Epithelial cell of esophagus (primary cell): ENCODE data around the gene MMAA.

ENCODE experiments used
- DNase-seq: peaks from one replicate; pipeline ENCODE4 v3.0.0; 2010; ENCODE audit warnings: low read depth
- H3K4me3 ChIP-seq: 2 replicates; pipeline ENCODE4 v1.5.1; 2011; ENCODE audit warnings: mild to moderate bottlenecking, low read length, control low read depth
- TF ChIP-seq, protein P1 (sequence below): IDR thresholded peaks from 2 replicates; pipeline ENCODE4 v1.5.1; 2011; ENCODE audit warnings: low read depth, mild to moderate bottlenecking, low read length, control low read depth, inconsistent platforms; ENCODE audit not compliant: insufficient read depth; ENCODE audit errors: missing control alignments

Gene MMAA

GRCh38 chr4:145665773-145666172 is 46.6 kb downstream of the MMAA start:
- DNase-seq = no peak
- no peak overlapping the region for H3K4me3 ChIP-seq
- TF ChIP-seq, protein P1, sequence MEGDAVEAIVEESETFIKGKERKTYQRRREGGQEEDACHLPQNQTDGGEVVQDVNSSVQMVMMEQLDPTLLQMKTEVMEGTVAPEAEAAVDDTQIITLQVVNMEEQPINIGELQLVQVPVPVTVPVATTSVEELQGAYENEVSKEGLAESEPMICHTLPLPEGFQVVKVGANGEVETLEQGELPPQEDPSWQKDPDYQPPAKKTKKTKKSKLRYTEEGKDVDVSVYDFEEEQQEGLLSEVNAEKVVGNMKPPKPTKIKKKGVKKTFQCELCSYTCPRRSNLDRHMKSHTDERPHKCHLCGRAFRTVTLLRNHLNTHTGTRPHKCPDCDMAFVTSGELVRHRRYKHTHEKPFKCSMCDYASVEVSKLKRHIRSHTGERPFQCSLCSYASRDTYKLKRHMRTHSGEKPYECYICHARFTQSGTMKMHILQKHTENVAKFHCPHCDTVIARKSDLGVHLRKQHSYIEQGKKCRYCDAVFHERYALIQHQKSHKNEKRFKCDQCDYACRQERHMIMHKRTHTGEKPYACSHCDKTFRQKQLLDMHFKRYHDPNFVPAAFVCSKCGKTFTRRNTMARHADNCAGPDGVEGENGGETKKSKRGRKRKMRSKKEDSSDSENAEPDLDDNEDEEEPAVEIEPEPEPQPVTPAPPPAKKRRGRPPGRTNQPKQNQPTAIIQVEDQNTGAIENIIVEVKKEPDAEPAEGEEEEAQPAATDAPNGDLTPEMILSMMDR = no peak

DNA sequence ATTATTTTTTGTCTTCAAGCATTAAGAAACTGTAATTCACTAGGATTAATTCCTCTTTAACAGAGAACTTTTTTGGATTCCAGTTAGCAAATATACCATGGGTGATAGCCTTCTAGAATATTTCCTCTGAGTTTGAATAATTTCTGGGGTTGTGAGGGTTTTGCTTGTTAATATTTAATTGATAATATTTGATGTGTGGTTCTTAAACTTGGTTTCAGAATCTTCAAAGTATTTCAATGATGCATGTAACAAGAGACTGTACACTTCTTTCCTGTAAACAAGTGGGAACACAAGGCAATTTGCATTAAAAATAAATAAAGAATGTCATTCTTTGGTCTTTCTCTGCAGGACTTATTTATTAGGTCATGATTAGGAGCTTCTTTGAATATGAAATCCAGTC is 51.2 kb downstream of the MMAA start:
- DNase-seq = no peak
- TF ChIP-seq, protein P1 = no peak
- H3K4me3 ChIP-seq = no peak overlapping the region

DNA sequence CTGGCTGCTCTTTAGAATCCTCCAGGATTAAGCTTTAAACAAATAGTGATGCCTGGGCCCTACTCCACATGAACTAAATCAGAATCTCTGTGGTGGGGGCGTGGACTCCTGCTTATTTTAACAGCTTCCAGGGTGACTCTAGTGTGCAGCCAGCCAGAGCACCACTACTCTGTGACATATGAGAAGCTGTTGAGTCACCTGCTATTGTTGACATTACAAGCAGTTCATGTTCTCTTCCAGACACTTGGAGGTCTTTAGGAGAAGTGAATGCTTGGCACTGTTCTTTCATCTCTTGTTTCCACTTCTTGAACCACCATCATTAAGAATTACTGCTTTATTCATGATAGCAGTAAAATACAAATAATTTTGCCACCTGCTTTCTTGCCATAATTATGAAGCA is 60.3 kb downstream of the MMAA start:
- TF ChIP-seq, protein P1 = no peak
- DNase-seq = peak; percentile 70
- H3K4me3 ChIP-seq = no peak overlapping the region

- no peak within 1 kb of the TSS for H3K4me3 ChIP-seq
- DNase-seq = peak; percentile 59
Observed at GRCh38 chr4:145679991-145680455, 60.8 kb downstream of the MMAA start, which contains the start of gene C4orf51. Gene C4orf51 (plus strand): TSS chr4:145680146. CDS start chr4:145680204, 58 bp downstream.

DNA sequence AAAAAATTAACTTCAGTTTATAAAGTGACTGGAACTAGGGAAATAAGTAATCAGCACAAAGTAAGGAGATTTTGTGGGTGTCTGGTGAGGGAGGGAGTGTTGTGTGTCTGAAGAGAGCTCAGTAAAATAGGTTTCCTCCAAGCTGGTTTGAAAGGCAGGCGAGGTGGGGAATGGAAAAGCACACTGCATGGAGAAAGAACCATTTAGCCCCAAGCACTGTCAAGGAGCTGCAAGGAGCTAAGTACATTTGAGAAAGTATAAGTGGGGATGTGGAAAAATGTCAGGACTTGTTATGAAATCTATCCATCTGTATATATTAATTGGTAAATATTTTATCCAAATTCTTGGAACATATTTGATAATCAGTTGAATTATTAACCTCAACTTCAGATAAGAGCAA is 61.7 kb downstream of the MMAA start:
- no peak for DNase-seq
- no peak overlapping the region for H3K4me3 ChIP-seq
- TF ChIP-seq, protein P1 = no peak

More at GRCh38 chr4:145679991-145680455, 60.8 kb downstream of the MMAA start, which contains the start of gene C4orf51:
- TF ChIP-seq, protein P1 = no peak

DNA sequence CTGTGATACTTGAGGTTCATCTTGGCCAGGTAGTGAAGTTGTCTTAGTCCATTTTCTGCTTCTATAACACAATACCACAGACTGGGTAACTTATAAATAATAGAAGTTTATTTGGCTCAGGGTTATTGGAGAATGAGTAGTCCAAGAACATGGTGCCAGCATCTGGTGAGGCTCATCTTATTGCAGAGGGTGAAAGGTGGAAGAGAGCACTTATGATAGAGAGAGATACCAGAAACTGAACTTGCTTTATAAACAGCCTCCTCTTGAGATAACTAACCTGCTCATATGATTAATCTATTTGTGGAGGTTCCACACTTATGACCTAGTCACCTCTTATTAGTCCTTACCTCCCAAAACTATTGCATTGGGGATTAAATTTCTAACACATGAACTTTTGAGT is 62.3 kb downstream of the MMAA start:
- TF ChIP-seq, protein P1 = no peak
- no peak overlapping the region for H3K4me3 ChIP-seq
- DNase-seq = no peak

GRCh38 chr4:145681956-145682355 is 62.8 kb downstream of the MMAA start:
- no peak overlapping the region for H3K4me3 ChIP-seq
- TF ChIP-seq, protein P1 = no peak
- peak; percentile 13 for DNase-seq
